Loucy (cell line): Measurements from ENCODE around the gene NHS.

ENCODE experiments used
- H2AFZ ChIP-seq: fragments of 200-600 bp; sonication (generic); 2 replicates; pipeline ENCODE4 v1.6.0; 2016; ENCODE audit warnings: antibody characterized with exemption, mild to moderate bottlenecking, low read length, moderate library complexity
- H3F3A ChIP-seq: fragments of 200-600 bp; 2 replicates; pipeline ENCODE4 v1.6.0; 2016; ENCODE audit warnings: antibody characterized with exemption, low read depth, mild to moderate bottlenecking
- H3K27me3 ChIP-seq: fragments of 200-600 bp; sonication (generic); 2 replicates; pipeline ENCODE4 v1.6.1; 2014; ENCODE audit warnings: low read length, mild to moderate bottlenecking; ENCODE audit not compliant: insufficient read depth, poor library complexity, severe bottlenecking
- H3K36me3 ChIP-seq: fragments of 200-600 bp; sonication (generic); 2 replicates; pipeline ENCODE4 v1.6.1; 2016; ENCODE audit warnings: low read length; ENCODE audit not compliant: insufficient read depth
- H3K4me1 ChIP-seq: fragments of 200-600 bp; sonication (generic); 2 replicates; pipeline ENCODE4 v1.5.1; 2014; ENCODE audit warnings: low read length, mild to moderate bottlenecking; ENCODE audit not compliant: insufficient read depth, poor library complexity, severe bottlenecking
- H3K4me2 ChIP-seq: fragments of 200-600 bp; sonication (generic); 2 replicates; pipeline ENCODE4 v1.6.0; 2014; ENCODE audit warnings: antibody characterized with exemption, low read length, low read depth, mild to moderate bottlenecking; ENCODE audit not compliant: poor library complexity, severe bottlenecking
- H3K4me3 ChIP-seq: fragments of 200-600 bp; sonication (generic); 2 replicates; pipeline ENCODE4 v1.5.1; 2014; ENCODE audit warnings: low read length, mild to moderate bottlenecking, mixed read lengths; ENCODE audit not compliant: poor library complexity, severe bottlenecking
- H3K79me2 ChIP-seq: fragments of 200-600 bp; sonication (generic); 2 replicates; pipeline ENCODE4 v1.6.1; 2014; ENCODE audit warnings: low read length; ENCODE audit not compliant: insufficient read depth
- H3K9ac ChIP-seq: fragments of 200-600 bp; sonication (generic); 2 replicates; pipeline ENCODE4 v1.6.0; 2014; ENCODE audit warnings: mild to moderate bottlenecking, low read depth, low read length, moderate library complexity; ENCODE audit not compliant: poor library complexity, severe bottlenecking
- H3K9me2 ChIP-seq: fragments of 200-600 bp; sonication (generic); replicated peaks from 2 replicates; pipeline ENCODE4 v1.6.1; 2016; ENCODE audit warnings: low read depth, low read length, mixed read lengths
- H3K9me3 ChIP-seq: fragments of 200-600 bp; sonication (generic); 2 replicates; pipeline ENCODE4 v1.6.1; 2014; ENCODE audit warnings: mild to moderate bottlenecking, antibody characterized with exemption, low read length, low read depth; ENCODE audit not compliant: insufficient read depth
- H4K20me1 ChIP-seq: fragments of 200-600 bp; sonication (generic); 2 replicates; pipeline ENCODE4 v1.6.0; 2014; ENCODE audit warnings: antibody characterized with exemption, low read length, mild to moderate bottlenecking; ENCODE audit not compliant: insufficient read depth, poor library complexity, severe bottlenecking
- CTCF ChIP-seq: fragments of 200-600 bp; sonication (generic); conservative IDR thresholded peaks from 2 replicates; pipeline ENCODE4 v1.5.1; 2014; ENCODE audit warnings: mild to moderate bottlenecking, antibody characterized with exemption, low read length
- EZH2phosphoT487 ChIP-seq: fragments of 200-600 bp; IDR thresholded peaks from 2 replicates; pipeline ENCODE4 v1.6.1; 2018; ENCODE audit warnings: antibody characterized with exemption, mild to moderate bottlenecking, moderate library complexity, borderline replicate concordance

Gene NHS

GRCh38 chrX:17494216-17494615, 119.2 kb downstream of the NHS start:
- Histone ChIP-seq H3K4me1 (no peaks in the 10 kb centered on the region), H3K79me2 (no peaks in the 10 kb centered on the region), H3F3A (no peaks in the 10 kb centered on the region), H3K9me3 (no peaks in the 10 kb centered on the region), H4K20me1 (no peaks in the 10 kb centered on the region), H2AFZ (no peak overlapping the region), H3K4me3 (no peak overlapping the region), H3K9ac (no peak overlapping the region), H3K4me2 (no peak overlapping the region), H3K27me3 (no peaks in the 10 kb centered on the region), H3K9me2 (no peaks in the 10 kb centered on the region), H3K36me3 (no peaks in the 10 kb centered on the region)
- TF ChIP-seq EZH2phosphoT487, result no peak
- no peak for TF ChIP-seq CTCF

GRCh38 chrX:17495052-17495451, 120.1 kb downstream of the NHS start:
- no peaks in the 10 kb centered on the region for H3K36me3 ChIP-seq
- no peak overlapping the region for H3K4me2 ChIP-seq
- no peaks in the 10 kb centered on the region for H3K27me3 ChIP-seq
- H2AFZ ChIP-seq, result no peak overlapping the region
- TF ChIP-seq CTCF (no peak), EZH2phosphoT487 (no peak)
- no peak overlapping the region for H3K9ac ChIP-seq
- H3F3A ChIP-seq, result no peaks in the 10 kb centered on the region
- H3K4me3 ChIP-seq, result no peak overlapping the region
- no peaks in the 10 kb centered on the region for H3K9me3 ChIP-seq
- H3K9me2 ChIP-seq, result no peaks in the 10 kb centered on the region
- H4K20me1 ChIP-seq, result no peaks in the 10 kb centered on the region
- no peaks in the 10 kb centered on the region for H3K79me2 ChIP-seq
- no peaks in the 10 kb centered on the region for H3K4me1 ChIP-seq

- TF ChIP-seq CTCF, result no peak
- no peak for TF ChIP-seq EZH2phosphoT487
- Histone ChIP-seq H3K27me3 (no peaks in the 10 kb centered on the region), H3K9me3 (no peaks in the 10 kb centered on the region), H3K79me2 (no peaks in the 10 kb centered on the region), H4K20me1 (no peaks in the 10 kb centered on the region), H2AFZ (no peak overlapping the region), H3K9me2 (no peaks in the 10 kb centered on the region), H3K4me1 (no peaks in the 10 kb centered on the region), H3K36me3 (no peaks in the 10 kb centered on the region), H3K4me3 (no peak overlapping the region), H3K4me2 (no peak overlapping the region), H3K9ac (no peak overlapping the region), H3F3A (no peaks in the 10 kb centered on the region)
Measured at GRCh38 chrX:17496407-17496806, 121.4 kb downstream of the NHS start.
